GM23248 (cell line): ENCODE data around the gene PIN4.

Experiments used
- EZH2 ChIP-seq: fragments of 200-600 bp; sonication (generic); IDR thresholded peaks from 2 replicates; pipeline ENCODE4 v1.6.1; 2018; ENCODE audit warnings: antibody characterized with exemption, mild to moderate bottlenecking; ENCODE audit not compliant: insufficient read depth, poor library complexity, severe bottlenecking
- EZH2phosphoT487 ChIP-seq: fragments of 200-600 bp; sonication (generic); IDR thresholded peaks from 2 replicates; pipeline ENCODE4 v1.6.1; 2018; ENCODE audit warnings: antibody characterized with exemption, moderate library complexity, mild to moderate bottlenecking, low read depth; ENCODE audit not compliant: insufficient read depth

- TF ChIP-seq EZH2: no peak
- no peak for TF ChIP-seq EZH2phosphoT487
These were observed 38.6 kb upstream of the PIN4 start for GRCh38 chrX:72142794-72143608.
